HT1080 (cell line): ENCODE results near the gene TRIM61. TPM values are rescaled to one million over a fixed set of nuclear protein-coding genes. Genes with fewer than 3 reads are reported as not detected.

Source experiments
- small RNA-seq: library from RNA; depleted of rRNA; stranded (forward); fragments of <200 nt; gene quantifications from one replicate; pipeline ENCODE3, GENCODE V24; 2014
- total RNA-seq: library from RNA; depleted of rRNA; stranded (reverse); fragments of >200 nt; shearing (Covaris generic); gene quantifications from 2 replicates; pipeline ENCODE4 v1.2.3, GENCODE V29; 2014; rRNA removed

The TRIM61 gene
- total RNA-seq, 1 experiment from 2014 or later, result 2.4 TPM

Small RNA genes lying within 50 kb of the gene (small RNA-seq; reads per million reads assigned to genes)
- gene AC106872.12, result not detected

Other genes starting within 250 kb of the TRIM61 start
- not detected in 2 replicates for gene SMIM31, start 223.5 kb downstream of the TRIM61 start, total RNA-seq
- not detected in 2 replicates for gene APELA, start 100.5 kb downstream of the TRIM61 start, total RNA-seq
- gene TRIM60, start 54.3 kb upstream of the TRIM61 start, total RNA-seq, result not detected in 2 replicates
- not detected in 2 replicates for gene TRIM75, start 76.2 kb upstream of the TRIM61 start, total RNA-seq
- 19.2 and 30.9 TPM in 2 replicates for gene TMEM192, start 135.2 kb upstream of the TRIM61 start, total RNA-seq
- 19.9 and 20.1 TPM in 2 replicates for gene KLHL2, start 229.9 kb upstream of the TRIM61 start, total RNA-seq